Measurements from ENCODE around the gene SAMD1. TPM values are rescaled to one million over a fixed set of nuclear protein-coding genes. Genes with fewer than 3 reads are reported as not detected.

Gene SAMD1
- total RNA-seq, 1 experiment from 2014 or later, result 62.2 TPM

- intact Hi-C loops (cut with micrococcal nuclease), result loop anchor here (10.0 kb wide), 1 partner anchor 294 kb away; no protein-coding TSS in a partner anchor
- H3K36me3 ChIP-seq (ENCODE audit: low read depth, low read length), result no peaks in the 10 kb centered on the region
- H3K4me1 ChIP-seq (ENCODE audit: insufficient read depth, low read length), result peaks cover 25% of the 10 kb centered on the region
- ATAC-seq, result no peak
- H3K79me2 ChIP-seq (ENCODE audit: low read length), result peaks cover 28% of the 10 kb centered on the region
- H3K9me3 ChIP-seq (ENCODE audit: low read length), result no peaks in the 10 kb centered on the region
- H3K4me3 ChIP-seq (ENCODE audit: low read length), result no peak overlapping the region
- no peak overlapping the region for H3K4me2 ChIP-seq (ENCODE audit: low read length)
- H3K27me3 ChIP-seq (ENCODE audit: low read length), result no peaks in the 10 kb centered on the region
- no peaks in the 10 kb centered on the region for H3F3A ChIP-seq (ENCODE audit: low read length, unreplicated experiment)
- no peak overlapping the region for H3K9ac ChIP-seq (ENCODE audit: low read length)
- BruUV-seq (replicated peaks), result no TSS peak
- no peak for DNase-seq
- H3K27ac ChIP-seq (ENCODE audit: low read length), result no peak overlapping the region
- H3K9me2 ChIP-seq (replicated peaks; ENCODE audit: low read length), result no peaks in the 10 kb centered on the region
- no peaks in the 10 kb centered on the region for H4K20me1 ChIP-seq (ENCODE audit: low read length)
- CTCF ChIA-PET, result interaction anchor here (0.7 kb wide), 1 partner anchor 108 kb away, joined by 3 read pairs; no protein-coding TSS in a partner anchor
- no peak overlapping the region for H2AFZ ChIP-seq (ENCODE audit: low read length)
- TF ChIP-seq EZH2 (IDR thresholded peaks at IDR 0.05; ENCODE audit: low read length, unreplicated experiment), result no peak
- TF ChIP-seq CTCF (conservative IDR thresholded peaks at IDR 0.05; ENCODE audit: low read depth, low read length), result no peak
- TF ChIP-seq EZH2phosphoT487 (IDR thresholded peaks at IDR 0.05; ENCODE audit: borderline replicate concordance, low read length), result no peak
- POLR2A ChIA-PET (ENCODE audit: unreplicated experiment), result interaction anchor here (0.6 kb wide), 1 partner anchor 58 kb away, joined by 5 read pairs; the partner anchor contains the start of gene ASF1B
Observed at GRCh38 chr19:14078411-14078810, 12.1 kb downstream of the SAMD1 start.

GRCh38 chr19:14073925-14074838 lies 16.4 kb downstream of the SAMD1 start:
- TSS peak; percentile 56 for BruUV-seq (replicated peaks)
- H3K27me3 ChIP-seq (ENCODE audit: low read length), result no peaks in the 10 kb centered on the region
- peak; percentile 20 for ATAC-seq
- no peak overlapping the region for H3K27ac ChIP-seq (ENCODE audit: low read length)
- ChIA-PET POLR2A (ENCODE audit: unreplicated experiment) (interaction anchor here (0.6 kb wide), 1 partner anchor 433 kb away, joined by 29 read pairs; no protein-coding TSS in a partner anchor), CTCF (interaction anchor here (0.5 to 0.6 kb wide), 2 partner anchors 16 to 38 kb away, joined by 3 read pairs; no protein-coding TSS in a partner anchor)
- no peaks in the 10 kb centered on the region for H3K36me3 ChIP-seq (ENCODE audit: low read depth, low read length)
- DNase-seq, result peak; percentile 46
- peak overlapping the region; percentile 38 for H3K9ac ChIP-seq (ENCODE audit: low read length)
- peaks cover 13% of the 10 kb centered on the region; the same call in 1 of the 2 replicates for H3K79me2 ChIP-seq (ENCODE audit: low read length)
- no peaks in the 10 kb centered on the region for H3K9me3 ChIP-seq (ENCODE audit: low read length)
- intact Hi-C loops (cut with micrococcal nuclease), result loop anchor here (1.0 to 10.0 kb wide), 4 partner anchors 63 to 289 kb away; no protein-coding TSS in a partner anchor
- peak overlapping the region; percentile 93 for H3K4me2 ChIP-seq (ENCODE audit: low read length)
- H3F3A ChIP-seq (ENCODE audit: low read length, unreplicated experiment), result no peaks in the 10 kb centered on the region
- peak overlapping the region; percentile 74 for H3K4me3 ChIP-seq (ENCODE audit: low read length)
- no peaks in the 10 kb centered on the region for H4K20me1 ChIP-seq (ENCODE audit: low read length)
- peaks cover 19% of the 10 kb centered on the region for H3K4me1 ChIP-seq (ENCODE audit: insufficient read depth, low read length)
- H2AFZ ChIP-seq (ENCODE audit: low read length), result peak overlapping the region; percentile 90
- TF ChIP-seq CTCF (conservative IDR thresholded peaks at IDR 0.05; ENCODE audit: low read depth, low read length), result no peak
- no peak for TF ChIP-seq EZH2 (IDR thresholded peaks at IDR 0.05; ENCODE audit: low read length, unreplicated experiment)
- no peak for TF ChIP-seq EZH2phosphoT487 (IDR thresholded peaks at IDR 0.05; ENCODE audit: borderline replicate concordance, low read length)
- no peaks in the 10 kb centered on the region for H3K9me2 ChIP-seq (replicated peaks; ENCODE audit: low read length)

Data from PC-3 (cell line).